Measurements from ENCODE around the gene CSMD2.
"Not testable (repeated sequence)": the region's sequence is repeated elsewhere in the genome, so short reads cannot be mapped to it uniquely, and the experiment has no call there.

Gene CSMD2

GRCh38 chr1:34086561-34086960 lies 78.5 kb downstream of the CSMD2 start:
- TF ChIP-seq CTCF (IDR thresholded peaks at IDR 0.05): no peak
- H3K27ac ChIP-seq: no peak overlapping the region
- no peaks in the 10 kb centered on the region for H3K36me3 ChIP-seq
- H3K9me3 ChIP-seq: no peaks in the 10 kb centered on the region
- no peaks in the 10 kb centered on the region for H3K4me1 ChIP-seq (ENCODE audit: control insufficient read depth in 1 of 2, insufficient read depth in 1 of 2, low read depth in 1 of 2, low read length in 1 of 2)
- H3K27me3 ChIP-seq: no peaks in the 10 kb centered on the region
- H3K4me3 ChIP-seq (ENCODE audit: low read depth in 1 of 2, low read length in 1 of 2): no peak overlapping the region

GRCh38 chr1:34083974-34084373 lies 81.1 kb downstream of the CSMD2 start:
- no peaks in the 10 kb centered on the region for H3K9me3 ChIP-seq
- H3K27me3 ChIP-seq: no peaks in the 10 kb centered on the region
- H3K36me3 ChIP-seq: no peaks in the 10 kb centered on the region
- H3K4me1 ChIP-seq (ENCODE audit: control insufficient read depth in 1 of 2, insufficient read depth in 1 of 2, low read depth in 1 of 2, low read length in 1 of 2): no peaks in the 10 kb centered on the region
- H3K27ac ChIP-seq: no peak overlapping the region
- TF ChIP-seq CTCF (IDR thresholded peaks at IDR 0.05): no peak
- no peak overlapping the region for H3K4me3 ChIP-seq (ENCODE audit: low read depth in 1 of 2, low read length in 1 of 2)

GRCh38 chr1:34082085-34082670 lies 82.9 kb downstream of the CSMD2 start:
- not testable (repeated sequence) for H3K4me3 ChIP-seq (ENCODE audit: low read depth in 1 of 2, low read length in 1 of 2); H3K27ac ChIP-seq; H3K9me3 ChIP-seq; H3K4me1 ChIP-seq (ENCODE audit: control insufficient read depth in 1 of 2, insufficient read depth in 1 of 2, low read depth in 1 of 2, low read length in 1 of 2); H3K36me3 ChIP-seq; H3K27me3 ChIP-seq

- Histone ChIP-seq H3K27me3 (no peaks in the 10 kb centered on the region), H3K9me3 (no peaks in the 10 kb centered on the region), H3K4me1 (ENCODE audit: control insufficient read depth in 1 of 2, insufficient read depth in 1 of 2, low read depth in 1 of 2, low read length in 1 of 2) (no peaks in the 10 kb centered on the region), H3K4me3 (ENCODE audit: low read depth in 1 of 2, low read length in 1 of 2) (no peak overlapping the region), H3K27ac (no peak overlapping the region), H3K36me3 (no peaks in the 10 kb centered on the region)
- TF ChIP-seq CTCF (IDR thresholded peaks at IDR 0.05): no peak
Measured at GRCh38 chr1:34078383-34078782, 86.6 kb downstream of the CSMD2 start.

GRCh38 chr1:34075576-34075975 lies 89.5 kb downstream of the CSMD2 start:
- Histone ChIP-seq H3K27me3 (no peaks in the 10 kb centered on the region), H3K27ac (no peak overlapping the region), H3K4me1 (ENCODE audit: control insufficient read depth in 1 of 2, insufficient read depth in 1 of 2, low read depth in 1 of 2, low read length in 1 of 2) (no peaks in the 10 kb centered on the region), H3K4me3 (ENCODE audit: low read depth in 1 of 2, low read length in 1 of 2) (no peak overlapping the region), H3K36me3 (no peaks in the 10 kb centered on the region), H3K9me3 (no peaks in the 10 kb centered on the region)
- TF ChIP-seq CTCF (IDR thresholded peaks at IDR 0.05): no peak

- H3K9me3 ChIP-seq: no peaks in the 10 kb centered on the region
- H3K4me3 ChIP-seq (ENCODE audit: low read depth in 1 of 2, low read length in 1 of 2): no peak overlapping the region
- H3K36me3 ChIP-seq: no peaks in the 10 kb centered on the region
- TF ChIP-seq CTCF (IDR thresholded peaks at IDR 0.05): no peak
- H3K27me3 ChIP-seq: no peaks in the 10 kb centered on the region
- H3K27ac ChIP-seq: no peak overlapping the region
- no peaks in the 10 kb centered on the region for H3K4me1 ChIP-seq (ENCODE audit: control insufficient read depth in 1 of 2, insufficient read depth in 1 of 2, low read depth in 1 of 2, low read length in 1 of 2)
Measured at GRCh38 chr1:34073028-34073695, 91.9 kb downstream of the CSMD2 start.

Data from neutrophil (primary cell).